Smooth muscle cell of the brain vasculature (primary cell): ENCODE measurements around the gene LHPP.

Source experiments
- DNase-seq: peaks from one replicate; pipeline ENCODE4 v3.0.0-alpha.2; 2012; ENCODE audit warnings: low read depth, low spot score

Gene LHPP

GRCh38 chr10:124592736-124593430, 131.3 kb downstream of the LHPP start:
- DNase-seq = no peak

DNA sequence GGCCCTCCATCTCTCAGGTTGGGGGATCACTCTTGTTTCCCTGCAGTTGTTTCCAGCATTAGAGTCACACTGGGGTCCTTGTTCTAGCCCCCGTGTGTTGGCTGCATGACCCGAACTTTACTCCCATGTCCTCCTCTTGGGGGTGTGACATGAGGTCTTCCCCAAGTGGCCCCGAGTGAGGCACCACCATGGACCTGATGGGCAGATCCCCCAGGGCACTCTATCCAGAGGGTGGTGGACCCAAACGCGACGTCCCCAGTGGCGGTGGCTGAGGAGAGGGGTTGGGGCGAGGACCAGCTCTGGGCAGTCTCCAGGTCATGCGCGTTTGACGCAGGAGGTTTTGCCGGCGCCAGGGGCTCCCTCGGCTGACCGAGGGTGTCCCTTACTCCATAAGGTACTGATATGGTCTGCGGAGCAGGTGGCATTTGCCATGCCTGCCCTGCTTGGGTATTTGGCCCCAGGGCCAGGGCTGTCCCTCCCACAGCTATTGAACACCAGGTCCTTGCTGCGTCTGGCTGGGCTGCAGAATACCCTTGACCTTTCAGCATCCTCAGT, 131.9 kb downstream of the LHPP start:
- no peak for DNase-seq

DNA sequence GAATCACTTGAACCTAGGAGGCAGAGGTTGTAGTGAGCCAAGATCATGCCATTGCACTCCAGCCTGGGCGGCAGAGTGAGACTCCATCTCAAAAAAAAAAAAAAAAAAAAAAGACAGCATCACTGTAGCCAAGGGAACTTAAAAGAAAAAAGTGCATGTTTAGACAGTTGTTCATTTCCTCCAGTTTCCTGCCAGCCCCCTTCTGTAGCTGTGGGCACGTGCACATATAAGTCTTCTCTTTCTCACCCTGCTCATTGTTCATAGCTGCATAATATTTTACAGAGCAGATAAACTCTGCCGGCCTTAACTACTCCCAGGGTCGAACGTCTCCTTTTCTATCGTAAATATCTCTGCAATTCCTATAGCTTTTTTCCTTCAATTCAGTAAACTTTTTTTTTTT, 132.6 kb downstream of the LHPP start:
- DNase-seq = no peak

GRCh38 chr10:124595143-124595883, 133.7 kb downstream of the LHPP start:
- DNase-seq = no peak

DNA sequence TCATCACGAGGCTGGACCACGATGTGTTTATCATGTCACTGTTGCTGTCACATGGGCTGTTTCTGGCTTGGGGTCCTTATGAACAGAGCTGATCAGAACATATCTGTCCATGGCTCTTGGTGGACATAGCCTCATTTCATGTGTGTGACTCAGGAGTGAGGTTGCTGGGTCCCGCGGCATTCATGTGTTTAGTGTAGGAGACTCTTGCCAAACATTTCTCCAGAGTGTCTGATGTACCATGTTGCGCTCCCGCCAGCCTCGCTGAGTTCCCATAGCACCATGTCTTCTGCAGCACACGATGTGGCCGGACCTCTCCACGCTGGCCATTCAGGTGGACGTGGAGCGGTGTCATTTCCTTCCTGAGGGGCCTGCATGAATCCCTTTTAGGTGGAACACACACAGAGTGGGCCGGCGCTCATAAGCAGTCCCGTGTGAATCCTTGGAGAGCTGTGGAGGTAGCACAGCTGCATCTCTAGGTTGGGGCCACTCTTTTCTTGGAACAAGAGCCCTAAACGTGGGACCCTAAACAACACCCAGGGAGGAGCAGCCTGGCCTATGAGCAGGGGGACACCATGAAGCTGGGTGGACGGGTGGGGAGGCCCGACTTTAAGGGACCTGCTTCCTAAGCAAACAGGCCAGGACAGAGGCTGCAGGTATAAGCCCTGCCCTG, 134.6 kb downstream of the LHPP start:
- DNase-seq = no peak

DNA sequence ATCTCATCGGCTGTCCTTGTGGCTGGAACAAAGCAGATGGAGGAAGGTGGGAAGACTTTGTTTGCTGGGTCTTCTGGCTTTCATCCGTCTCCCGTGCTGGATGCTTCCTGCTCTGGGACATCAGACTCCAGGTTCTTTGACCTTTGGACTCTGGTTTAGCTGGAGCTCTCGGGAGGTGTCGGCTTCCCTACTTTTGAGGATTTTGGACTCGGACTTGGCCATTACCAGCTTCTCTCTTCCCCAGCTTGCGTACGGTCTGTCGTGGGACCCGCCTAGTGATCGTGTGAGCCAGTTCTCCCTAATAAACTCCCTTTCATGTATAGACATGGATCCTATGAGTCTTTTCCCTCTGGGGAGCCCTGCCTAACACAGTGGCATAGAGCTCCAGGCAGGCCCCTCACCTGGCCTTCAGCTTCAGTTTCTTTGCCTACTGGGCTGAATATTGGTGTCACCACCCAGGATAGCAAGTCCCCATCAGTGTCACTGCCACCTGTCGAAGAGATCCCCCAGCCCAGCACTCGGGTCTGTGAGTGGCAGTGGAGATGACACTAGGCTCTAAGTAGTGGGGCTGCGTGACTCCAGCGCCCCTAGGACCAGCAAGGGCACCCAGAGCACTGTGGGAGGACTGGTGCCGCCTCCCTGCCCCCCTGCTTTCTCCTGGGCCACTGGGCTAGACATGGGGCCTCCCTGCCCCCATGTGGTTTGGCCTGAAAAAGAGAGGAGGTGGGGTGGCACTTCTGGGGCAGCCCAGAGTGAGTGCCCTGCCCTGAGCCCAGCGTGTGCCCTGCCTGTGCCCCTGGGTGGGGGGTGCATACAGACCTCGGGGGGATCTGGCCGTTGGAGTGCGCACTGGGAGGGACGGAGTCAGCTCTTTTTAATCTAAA, 135.6 kb downstream of the LHPP start:
- no peak for DNase-seq

GRCh38 chr10:124597846-124598165, 136.2 kb downstream of the LHPP start:
- DNase-seq = no peak

- DNase-seq = no peak
Measured at GRCh38 chr10:124598196-124598595, 136.6 kb downstream of the LHPP start.

DNA sequence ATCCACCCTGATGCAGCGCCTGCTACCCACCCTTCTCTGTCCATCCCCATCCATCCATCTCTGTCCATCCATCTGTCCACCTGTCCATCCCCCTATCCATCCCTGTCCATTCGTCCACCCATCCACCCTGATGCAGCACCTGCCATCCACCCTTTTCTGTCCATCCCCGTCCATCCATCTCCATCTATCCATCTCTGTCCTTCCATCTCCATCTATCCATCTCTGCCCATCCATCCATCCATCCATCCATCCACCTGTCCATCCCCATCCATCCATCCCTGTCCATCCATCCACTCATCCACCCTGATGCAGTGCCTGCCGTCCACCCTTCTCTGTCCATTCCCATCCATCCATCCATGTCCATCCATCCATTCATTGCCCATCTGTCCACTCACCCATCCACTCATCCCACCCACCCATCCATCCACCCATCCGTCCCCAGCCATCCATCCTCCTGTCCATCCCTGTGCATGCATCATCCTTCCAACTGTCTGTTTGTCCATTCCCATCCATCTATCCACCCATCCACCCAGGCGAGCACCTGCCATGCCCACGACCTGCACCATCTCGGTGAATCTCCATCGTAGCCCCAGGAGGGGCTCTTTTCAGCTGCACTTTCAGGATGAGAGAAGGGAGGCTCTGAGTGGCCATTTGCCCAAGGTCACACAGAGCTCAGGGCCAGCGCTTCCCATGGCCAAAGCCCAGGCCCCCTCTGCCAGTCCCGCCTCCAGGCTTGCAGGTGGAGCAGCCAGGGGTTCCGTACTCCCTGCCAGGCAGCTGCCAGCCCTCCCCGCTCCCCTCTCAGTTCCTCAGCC, 137.4 kb downstream of the LHPP start:
- DNase-seq = no peak

- DNase-seq = no peak
Measured at GRCh38 chr10:124599588-124600050, 138.0 kb downstream of the LHPP start.

GRCh38 chr10:124600051-124600880, 138.6 kb downstream of the LHPP start:
- DNase-seq = no peak

- no peak for DNase-seq
Measured at GRCh38 chr10:124601016-124601415, 139.4 kb downstream of the LHPP start.

DNA sequence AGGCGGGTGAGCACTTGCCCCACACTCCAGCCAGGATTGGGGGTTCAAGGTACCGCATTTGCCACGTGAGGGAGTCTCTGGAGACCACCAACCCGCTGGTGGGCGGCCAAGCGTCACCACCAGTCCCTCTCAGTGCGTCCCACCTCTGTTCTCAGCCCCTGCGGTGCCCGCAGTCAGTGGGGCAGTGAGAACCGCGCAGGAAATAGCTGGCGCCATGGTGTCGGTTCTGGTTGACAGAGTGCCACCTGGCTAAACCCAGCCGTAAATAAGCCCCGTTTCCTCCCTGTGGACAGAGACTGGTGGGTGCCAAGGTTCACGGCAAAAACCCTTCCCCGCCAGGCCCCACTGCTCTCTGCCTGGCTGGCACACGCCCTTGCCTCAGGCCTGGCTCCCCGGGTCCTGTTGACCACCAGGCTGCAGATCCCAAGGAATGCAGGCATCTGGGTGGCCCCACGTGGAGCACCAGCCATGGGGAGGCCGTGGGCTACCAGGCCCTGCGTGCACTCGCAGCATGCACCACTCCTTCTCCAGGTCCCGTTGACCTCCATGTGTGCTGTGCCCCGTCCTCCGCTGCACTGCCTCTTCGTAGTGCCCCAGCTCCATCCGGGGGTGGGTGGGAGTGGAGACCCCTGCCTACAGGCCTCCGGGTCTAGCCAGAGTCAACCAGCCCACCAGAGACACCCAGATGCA, 140.0 kb downstream of the LHPP start:
- no peak for DNase-seq

DNA sequence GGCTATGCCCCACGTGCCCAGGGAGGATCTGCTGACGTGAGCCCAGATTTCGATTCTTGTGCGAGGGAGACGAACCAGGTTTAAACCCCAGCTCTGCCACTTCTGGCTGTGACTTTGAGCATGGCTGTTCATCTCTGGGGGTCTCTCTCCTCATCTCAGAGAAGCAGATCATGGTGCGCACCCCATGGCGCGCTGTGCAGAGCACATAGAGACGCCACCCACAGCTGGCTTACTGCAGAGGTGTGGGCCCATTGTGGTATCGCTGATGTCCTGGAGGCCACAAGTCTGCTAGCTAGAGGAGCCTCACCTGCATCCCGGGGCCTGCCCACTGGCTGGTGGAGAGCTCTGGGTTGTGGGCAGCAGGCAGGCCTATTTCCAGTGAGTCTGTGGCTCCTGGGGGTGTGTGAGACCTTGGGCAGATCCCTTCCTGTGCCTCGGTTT, 140.5 kb downstream of the LHPP start:
- DNase-seq = no peak

- no peak for DNase-seq
Measured at GRCh38 chr10:124602646-124603365, 141.2 kb downstream of the LHPP start.

DNA sequence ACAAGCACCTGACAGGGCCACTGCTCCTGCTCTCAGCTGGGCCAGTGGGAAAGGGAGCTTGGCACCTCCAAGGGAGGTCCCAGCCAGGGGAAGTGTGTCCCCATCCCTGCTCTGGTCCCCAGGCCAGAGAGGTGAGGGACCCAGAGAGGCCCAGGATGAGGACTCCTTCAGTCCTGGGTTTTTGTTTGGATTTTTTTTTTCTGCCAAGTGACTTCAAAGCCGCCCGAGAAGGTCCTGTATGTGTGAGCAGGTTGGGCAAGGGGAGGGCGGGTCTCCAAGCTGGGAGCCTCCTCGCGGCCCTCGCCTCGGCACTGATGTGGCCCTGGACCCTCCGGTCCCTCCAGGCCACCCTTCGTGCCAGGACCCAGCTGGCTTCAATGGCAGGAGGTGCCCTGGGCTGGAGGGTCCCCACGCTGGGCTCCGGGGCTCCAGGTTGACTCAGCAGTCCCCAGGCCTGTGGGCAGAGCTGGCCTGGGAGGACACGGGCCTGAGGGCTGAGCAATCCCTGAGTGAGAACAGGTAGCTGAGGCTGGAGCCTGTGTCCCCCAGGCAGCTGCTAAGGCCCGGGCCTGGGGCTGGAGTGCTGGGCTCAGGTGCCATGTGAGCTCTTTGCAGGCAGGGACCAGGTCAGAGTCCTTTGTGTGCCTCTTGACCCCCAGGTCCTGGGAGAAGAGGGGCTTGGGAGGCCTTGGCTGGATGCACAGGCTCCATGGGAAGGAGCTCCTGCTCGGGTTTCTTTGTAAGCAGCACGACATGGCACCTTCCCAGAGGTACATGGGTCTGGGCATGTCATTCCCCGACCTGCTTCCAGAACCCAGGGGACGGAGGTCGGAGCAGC, 142.0 kb downstream of the LHPP start:
- no peak for DNase-seq

GRCh38 chr10:124604214-124605000, 142.8 kb downstream of the LHPP start:
- no peak for DNase-seq
